GM12891 (cell line): Measurements from ENCODE around the gene MYO15A.

ENCODE experiments used
- DNase-seq: peaks from one replicate; pipeline ENCODE4 v3.0.0; 2011; ENCODE audit warnings: low spot score; ENCODE audit not compliant: insufficient read length
- FAIRE-seq: peaks from 2 replicates; lab custom pipeline; 2011; peaks lifted over from hg19 to GRCh38; lab: Jason Lieb, UNC
- PAX5 ChIP-seq: IDR thresholded peaks from 2 replicates; pipeline ENCODE4 v1.6.1; 2011; ENCODE audit warnings: low read length, moderate library complexity, mild to moderate bottlenecking; ENCODE audit not compliant: insufficient read depth, severe bottlenecking
- POLR2A ChIP-seq: IDR thresholded peaks from 2 replicates; pipeline ENCODE4 v1.6.1; 2011; ENCODE audit warnings: low read depth, low read length, control low read depth
- POLR2AphosphoS5 ChIP-seq: IDR thresholded peaks from 2 replicates; pipeline ENCODE4 v1.6.1; 2011; ENCODE audit warnings: low read depth, low read length, control low read depth
- POU2F2 ChIP-seq: IDR thresholded peaks from 2 replicates; pipeline ENCODE4 v1.6.1; 2011; ENCODE audit warnings: low read depth, mild to moderate bottlenecking, control low read depth, low read length, moderate library complexity
- SPI1 ChIP-seq: IDR thresholded peaks from 2 replicates; pipeline ENCODE4 v1.6.1; 2011; ENCODE audit warnings: low read depth, low read length, control low read depth
- TAF1 ChIP-seq: IDR thresholded peaks from 2 replicates; pipeline ENCODE4 v1.6.1; 2011; ENCODE audit warnings: low read depth, low read length, control low read depth

Gene MYO15A

GRCh38 chr17:18187821-18188761 lies 79.5 kb downstream of the MYO15A start:
- no peak for FAIRE-seq
- DNase-seq = no peak

GRCh38 chr17:18190628-18191235 lies 82.2 kb downstream of the MYO15A start:
- TF ChIP-seq POU2F2 = no peak
- DNase-seq (no peak), FAIRE-seq (no peak)

More at GRCh38 chr17:18187821-18188761, 79.5 kb downstream of the MYO15A start:
- TF ChIP-seq POU2F2 = no peak
- no peak for TF ChIP-seq SPI1
- TF ChIP-seq PAX5 = no peak
- TF ChIP-seq TAF1 = no peak
- no peak for TF ChIP-seq POLR2AphosphoS5
- no peak for TF ChIP-seq POLR2A

GRCh38 chr17:18191236-18191667 lies 82.7 kb downstream of the MYO15A start:
- no peak for TF ChIP-seq TAF1
- DNase-seq (no peak), FAIRE-seq (no peak)

GRCh38 chr17:18191967-18192366 lies 83.4 kb downstream of the MYO15A start:
- TF ChIP-seq POU2F2 (no peak), TAF1 (no peak), POLR2A (no peak), PAX5 (no peak), SPI1 (no peak), POLR2AphosphoS5 (no peak)
- FAIRE-seq (no peak), DNase-seq (no peak)

GRCh38 chr17:18194394-18194793 lies 85.8 kb downstream of the MYO15A start:
- no peak for DNase-seq
- no peak for FAIRE-seq
- no peak for TF ChIP-seq POLR2A
- TF ChIP-seq TAF1 = no peak
- no peak for TF ChIP-seq POU2F2
- TF ChIP-seq SPI1 = no peak
- TF ChIP-seq PAX5 = no peak
- no peak for TF ChIP-seq POLR2AphosphoS5

- TF ChIP-seq PAX5 (no peak), POU2F2 (no peak), POLR2A (no peak), SPI1 (no peak), POLR2AphosphoS5 (no peak), TAF1 (no peak)
- no peak for FAIRE-seq
- no peak for DNase-seq
These were observed 86.2 kb downstream of the MYO15A start for GRCh38 chr17:18194804-18195203.

- no peak for FAIRE-seq
- DNase-seq = no peak
- TF ChIP-seq POU2F2 (no peak), POLR2AphosphoS5 (no peak), PAX5 (no peak), POLR2A (no peak), TAF1 (no peak), SPI1 (no peak)
These were observed 86.7 kb downstream of the MYO15A start for GRCh38 chr17:18195246-18195645.

GRCh38 chr17:18197535-18198194 lies 89.1 kb downstream of the MYO15A start:
- FAIRE-seq (no peak), DNase-seq (no peak)
- no peak for TF ChIP-seq POLR2A
- TF ChIP-seq PAX5 = no peak
- no peak for TF ChIP-seq TAF1
- no peak for TF ChIP-seq POU2F2
- no peak for TF ChIP-seq SPI1
- TF ChIP-seq POLR2AphosphoS5 = no peak

GRCh38 chr17:18198530-18198929 lies 90.0 kb downstream of the MYO15A start:
- FAIRE-seq (no peak), DNase-seq (no peak)
- TF ChIP-seq POLR2A (no peak), PAX5 (no peak)

GRCh38 chr17:18201108-18201507 lies 92.6 kb downstream of the MYO15A start:
- FAIRE-seq (no peak), DNase-seq (no peak)
- TF ChIP-seq PAX5 (no peak), TAF1 (no peak), SPI1 (no peak), POLR2A (no peak), POU2F2 (no peak), POLR2AphosphoS5 (no peak)
